Neural progenitor cell (in vitro differentiated cells): ENCODE data around the gene SPOCK1. TPM values are rescaled to one million over a fixed set of nuclear protein-coding genes. Genes with fewer than 3 reads are reported as not detected.

Experiments used
- DNase-seq: peaks from one replicate; pipeline ENCODE4 v3.0.0-alpha.2; 2016; ENCODE audit warnings: low spot score
- H2AFZ ChIP-seq: fragments of 200-600 bp; sonication (generic); replicated peaks from 2 replicates; pipeline ENCODE4 v1.6.1; 2016; ENCODE audit warnings: antibody characterized with exemption
- H3F3A ChIP-seq: fragments of 200-600 bp; sonication (generic); 2 replicates; pipeline ENCODE4 v1.6.1; 2016; ENCODE audit warnings: antibody characterized with exemption, low read depth
- H3K27ac ChIP-seq: fragments of 200-600 bp; sonication (generic); 2 replicates; pipeline ENCODE4 v1.5.1; 2016; ENCODE audit warnings: mild to moderate bottlenecking
- H3K27me3 ChIP-seq: fragments of 200-600 bp; sonication (generic); 2 replicates; pipeline ENCODE4 v1.6.1; 2016; ENCODE audit warnings: mild to moderate bottlenecking, moderate library complexity
- H3K36me3 ChIP-seq: fragments of 200-600 bp; sonication (generic); 2 replicates; pipeline ENCODE4 v1.5.1; 2016
- H3K4me1 ChIP-seq: fragments of 200-600 bp; sonication (generic); 2 replicates; pipeline ENCODE4 v1.6.1; 2016; ENCODE audit warnings: mixed run types
- H3K4me2 ChIP-seq: fragments of 200-600 bp; sonication (generic); 2 replicates; pipeline ENCODE4 v1.6.1; 2016
- H3K4me3 ChIP-seq: fragments of 200-600 bp; sonication (generic); 2 replicates; pipeline ENCODE4 v1.5.1; 2016
- H3K79me2 ChIP-seq: fragments of 200-600 bp; sonication (generic); 2 replicates; pipeline ENCODE4 v1.6.1; 2016; ENCODE audit warnings: low read depth
- H3K9ac ChIP-seq: fragments of 200-600 bp; sonication (generic); 2 replicates; pipeline ENCODE4 v1.6.1; 2016
- H3K9me3 ChIP-seq: fragments of 200-600 bp; sonication (generic); 2 replicates; pipeline ENCODE4 v1.5.1; 2016; ENCODE audit warnings: low read depth
- H4K20me1 ChIP-seq: fragments of 200-600 bp; sonication (generic); 2 replicates; pipeline ENCODE4 v1.6.1; 2016; ENCODE audit warnings: low read depth
- H3K27ac Mint-ChIP-seq: 3 replicates; pipeline ENCODE4 v1.8.0; 2021; ENCODE audit warnings: mixed read lengths
- H3K27me3 Mint-ChIP-seq: 2 replicates; pipeline ENCODE4 v1.8.0; 2022; ENCODE audit warnings: low read depth, mild to moderate bottlenecking, inconsistent platforms, moderate library complexity, mixed read lengths; ENCODE audit not compliant: insufficient read depth
- H3K36me3 Mint-ChIP-seq: 3 replicates; pipeline ENCODE4 v1.8.0; 2021; ENCODE audit warnings: mixed read lengths
- H3K4me1 Mint-ChIP-seq: 3 replicates; pipeline ENCODE4 v1.8.0; 2021; ENCODE audit warnings: mixed read lengths
- H3K4me3 Mint-ChIP-seq: 3 replicates; pipeline ENCODE4 v1.8.0; 2021; ENCODE audit warnings: mild to moderate bottlenecking, moderate library complexity, mixed read lengths
- H3K9me3 Mint-ChIP-seq: 3 replicates; pipeline ENCODE4 v1.8.0; 2020; ENCODE audit warnings: mixed read lengths
- CTCF ChIP-seq: fragments of 200-600 bp; sonication (generic); IDR thresholded peaks from 2 replicates; pipeline ENCODE4 v1.5.1; 2017; ENCODE audit warnings: antibody characterized with exemption, mild to moderate bottlenecking
- EZH2 ChIP-seq: fragments of 200-600 bp; sonication (generic); IDR thresholded peaks from 2 replicates; pipeline ENCODE4 v1.6.1; 2017; ENCODE audit warnings: antibody characterized with exemption, mild to moderate bottlenecking, moderate library complexity
- EZH2phosphoT487 ChIP-seq: fragments of 200-600 bp; sonication (generic); IDR thresholded peaks from 2 replicates; pipeline ENCODE4 v1.6.1; 2017; ENCODE audit warnings: antibody characterized with exemption
- total RNA-seq: library from RNA; depleted of rRNA; stranded (reverse); fragments of >200 nt; gene quantifications from 2 replicates; pipeline ENCODE4 v1.2.3, GENCODE V29; 2015; ENCODE audit warnings: low replicate concordance

SPOCK1 gene
- total RNA-seq, 1 donor from 2014 or later: 6.9 TPM

GRCh38 chr5:137014731-137015130 is 484.4 kb downstream of the SPOCK1 start:
- H3K27me3 ChIP-seq: no peaks in the 10 kb centered on the region
- no peaks in the 10 kb centered on the region for H3K9me3 ChIP-seq
- no peak for DNase-seq
- H3K79me2 ChIP-seq: no peaks in the 10 kb centered on the region
- no peak overlapping the region for H3K9ac ChIP-seq
- no peaks in the 10 kb centered on the region for H3K36me3 ChIP-seq
- no peaks in the 10 kb centered on the region for H3F3A ChIP-seq
- H3K4me2 ChIP-seq: no peak overlapping the region
- Mint-ChIP-seq H3K27ac (no peak overlapping the region), H3K27me3 (no peaks in the 10 kb centered on the region), H3K9me3 (no peaks in the 10 kb centered on the region), H3K4me1 (peaks cover 14% of the 10 kb centered on the region), H3K36me3 (no peaks in the 10 kb centered on the region), H3K4me3 (no peak overlapping the region)
- H3K4me1 ChIP-seq: peaks cover 20% of the 10 kb centered on the region
- H4K20me1 ChIP-seq: no peaks in the 10 kb centered on the region
- H2AFZ ChIP-seq: no peak overlapping the region
- H3K4me3 ChIP-seq: no peak overlapping the region
- H3K27ac ChIP-seq: no peak overlapping the region
- no peak for TF ChIP-seq CTCF

- no peak for TF ChIP-seq CTCF
- TF ChIP-seq EZH2phosphoT487: no peak
- TF ChIP-seq EZH2: no peak
- no peak for DNase-seq
- no peaks in the 10 kb centered on the region for H3K9me3 ChIP-seq
- H3K27me3 Mint-ChIP-seq: no peaks in the 10 kb centered on the region
- H3K27me3 ChIP-seq: no peaks in the 10 kb centered on the region
- H3K4me1 ChIP-seq: no peaks in the 10 kb centered on the region
- H3K4me3 Mint-ChIP-seq: no peak overlapping the region
- H2AFZ ChIP-seq: no peak overlapping the region
- no peak overlapping the region for H3K4me2 ChIP-seq
- H3K36me3 Mint-ChIP-seq: no peaks in the 10 kb centered on the region
- H4K20me1 ChIP-seq: no peaks in the 10 kb centered on the region
- no peak overlapping the region for H3K4me3 ChIP-seq
- H3K4me1 Mint-ChIP-seq: no peaks in the 10 kb centered on the region
- H3K27ac Mint-ChIP-seq: no peak overlapping the region
- no peaks in the 10 kb centered on the region for H3K79me2 ChIP-seq
- no peaks in the 10 kb centered on the region for H3K36me3 ChIP-seq
- no peak overlapping the region for H3K27ac ChIP-seq
- no peaks in the 10 kb centered on the region for H3F3A ChIP-seq
- no peak overlapping the region for H3K9ac ChIP-seq
- no peaks in the 10 kb centered on the region for H3K9me3 Mint-ChIP-seq
Observed at GRCh38 chr5:137010226-137010625, 488.9 kb downstream of the SPOCK1 start.

GRCh38 chr5:137004279-137004678 is 494.8 kb downstream of the SPOCK1 start:
- TF ChIP-seq EZH2: no peak
- TF ChIP-seq CTCF: no peak
- no peak for TF ChIP-seq EZH2phosphoT487
- no peak overlapping the region for H3K9ac ChIP-seq
- no peak overlapping the region for H3K4me3 Mint-ChIP-seq
- no peaks in the 10 kb centered on the region for H3K9me3 Mint-ChIP-seq
- H3K36me3 ChIP-seq: no peaks in the 10 kb centered on the region
- H2AFZ ChIP-seq: no peak overlapping the region
- no peaks in the 10 kb centered on the region for H3F3A ChIP-seq
- no peaks in the 10 kb centered on the region for H4K20me1 ChIP-seq
- H3K27me3 Mint-ChIP-seq: no peaks in the 10 kb centered on the region
- H3K4me1 Mint-ChIP-seq: no peaks in the 10 kb centered on the region
- H3K27ac Mint-ChIP-seq: no peak overlapping the region
- DNase-seq: no peak
- no peak overlapping the region for H3K27ac ChIP-seq
- H3K79me2 ChIP-seq: no peaks in the 10 kb centered on the region
- H3K9me3 ChIP-seq: no peaks in the 10 kb centered on the region
- no peak overlapping the region for H3K4me3 ChIP-seq
- H3K27me3 ChIP-seq: no peaks in the 10 kb centered on the region
- no peaks in the 10 kb centered on the region for H3K36me3 Mint-ChIP-seq
- H3K4me1 ChIP-seq: peaks cover 11% of the 10 kb centered on the region
- no peak overlapping the region for H3K4me2 ChIP-seq
